ENCODE results near the gene TNRC6B. TPM values are rescaled to one million over a fixed set of nuclear protein-coding genes. Genes with fewer than 3 reads are reported as not detected.
"Not testable (repeated sequence)": the region's sequence is repeated elsewhere in the genome, so short reads cannot be mapped to it uniquely, and the experiment has no call there.

The TNRC6B gene
- total RNA-seq, 1 experiment from 2014 or later: 4.2 TPM

- no peaks in the 10 kb centered on the region for H3K9me3 ChIP-seq
- H3K27me3 ChIP-seq: no peaks in the 10 kb centered on the region
- peak overlapping the region; percentile 69 for H3K4me3 ChIP-seq
- DNase-seq: peak; percentile 28
- H3K36me3 ChIP-seq: no peaks in the 10 kb centered on the region
These were observed 988 bp downstream of the TNRC6B start for GRCh38 chr22:40178417-40179409.

- H3K36me3 ChIP-seq: no peaks in the 10 kb centered on the region
- H3K4me3 ChIP-seq: peak overlapping the region; percentile 69
- H3K9me3 ChIP-seq: no peaks in the 10 kb centered on the region
- DNase-seq: no peak
- no peaks in the 10 kb centered on the region for H3K27me3 ChIP-seq
These were observed 1.8 kb downstream of the TNRC6B start for GRCh38 chr22:40179526-40179925.

GRCh38 chr22:40180403-40180802, 2.7 kb downstream of the TNRC6B start:
- no peak for DNase-seq
- peak overlapping the region; percentile 69 for H3K4me3 ChIP-seq
- H3K36me3 ChIP-seq: no peaks in the 10 kb centered on the region
- H3K27me3 ChIP-seq: no peaks in the 10 kb centered on the region
- no peaks in the 10 kb centered on the region for H3K9me3 ChIP-seq

GRCh38 chr22:40181323-40181722, 3.6 kb downstream of the TNRC6B start:
- Histone ChIP-seq H3K36me3 (no peaks in the 10 kb centered on the region), H3K9me3 (no peaks in the 10 kb centered on the region), H3K27me3 (no peaks in the 10 kb centered on the region), H3K4me3 (no peak overlapping the region)
- DNase-seq: no peak

GRCh38 chr22:40182231-40182835, 4.6 kb downstream of the TNRC6B start:
- DNase-seq: no peak
- H3K36me3 ChIP-seq: no peaks in the 10 kb centered on the region
- no peaks in the 10 kb centered on the region for H3K27me3 ChIP-seq
- H3K4me3 ChIP-seq: no peak overlapping the region
- no peaks in the 10 kb centered on the region for H3K9me3 ChIP-seq

- no peaks in the 10 kb centered on the region; the same call in 1 of the 2 replicates for H3K36me3 ChIP-seq
- H3K4me3 ChIP-seq: peak overlapping the region; percentile 22
- H3K9me3 ChIP-seq: no peaks in the 10 kb centered on the region
- DNase-seq: no peak
- H3K27me3 ChIP-seq: no peaks in the 10 kb centered on the region
These were observed 5.4 kb downstream of the TNRC6B start for GRCh38 chr22:40183029-40183581.

GRCh38 chr22:40183603-40184002, 5.9 kb downstream of the TNRC6B start:
- not testable (repeated sequence) for DNase-seq, H3K4me3 ChIP-seq, H3K27me3 ChIP-seq, H3K36me3 ChIP-seq, H3K9me3 ChIP-seq

GRCh38 chr22:40187389-40187788, 9.7 kb downstream of the TNRC6B start:
- no peak for DNase-seq
- H3K9me3 ChIP-seq: no peaks in the 10 kb centered on the region
- H3K4me3 ChIP-seq: no peak overlapping the region
- H3K27me3 ChIP-seq: no peaks in the 10 kb centered on the region
- no peaks in the 10 kb centered on the region; the same call in 1 of the 2 replicates for H3K36me3 ChIP-seq

- Histone ChIP-seq H3K27me3 (no peaks in the 10 kb centered on the region), H3K36me3 (no peaks in the 10 kb centered on the region; the same call in 1 of the 2 replicates), H3K4me3 (no peak overlapping the region), H3K9me3 (no peaks in the 10 kb centered on the region)
- DNase-seq: no peak
These were observed 12.3 kb downstream of the TNRC6B start for GRCh38 chr22:40189997-40190396.

GRCh38 chr22:40190501-40190900, 12.8 kb downstream of the TNRC6B start:
- no peak for DNase-seq
- Histone ChIP-seq H3K36me3 (no peaks in the 10 kb centered on the region; the same call in 1 of the 2 replicates), H3K9me3 (no peaks in the 10 kb centered on the region), H3K27me3 (no peaks in the 10 kb centered on the region), H3K4me3 (no peak overlapping the region)

- Histone ChIP-seq H3K36me3 (no peaks in the 10 kb centered on the region), H3K4me3 (no peak overlapping the region), H3K27me3 (no peaks in the 10 kb centered on the region), H3K9me3 (no peaks in the 10 kb centered on the region)
- no peak for DNase-seq
These were observed 16.0 kb downstream of the TNRC6B start for GRCh38 chr22:40193429-40194421.

GRCh38 chr22:40194656-40195055, 16.9 kb downstream of the TNRC6B start:
- Histone ChIP-seq H3K27me3 (no peaks in the 10 kb centered on the region), H3K4me3 (no peak overlapping the region), H3K9me3 (no peaks in the 10 kb centered on the region), H3K36me3 (no peaks in the 10 kb centered on the region)
- no peak for DNase-seq

GRCh38 chr22:40196628-40197360, 19.1 kb downstream of the TNRC6B start:
- H3K4me3 ChIP-seq: 0 out of 2 replicates have a peak overlapping the region, but pooled peaks have one; percentile 6
- H3K36me3 ChIP-seq: no peaks in the 10 kb centered on the region
- H3K27me3 ChIP-seq: no peaks in the 10 kb centered on the region
- no peaks in the 10 kb centered on the region for H3K9me3 ChIP-seq
- DNase-seq: peak; percentile 69

- H3K9me3 ChIP-seq, DNase-seq, H3K27me3 ChIP-seq, H3K36me3 ChIP-seq, H3K4me3 ChIP-seq: not testable (repeated sequence)
These were observed 19.7 kb downstream of the TNRC6B start for GRCh38 chr22:40197421-40197820.

GRCh38 chr22:40198733-40199132, 21.0 kb downstream of the TNRC6B start:
- H3K4me3 ChIP-seq: no peak overlapping the region
- H3K9me3 ChIP-seq: no peaks in the 10 kb centered on the region
- H3K27me3 ChIP-seq: no peaks in the 10 kb centered on the region
- no peak for DNase-seq
- no peaks in the 10 kb centered on the region for H3K36me3 ChIP-seq

GRCh38 chr22:40199223-40199622, 21.5 kb downstream of the TNRC6B start:
- no peaks in the 10 kb centered on the region for H3K9me3 ChIP-seq
- DNase-seq: no peak
- no peaks in the 10 kb centered on the region for H3K27me3 ChIP-seq
- H3K36me3 ChIP-seq: no peaks in the 10 kb centered on the region
- no peak overlapping the region for H3K4me3 ChIP-seq
